Peyer's patch (tissue), 4 donors: ENCODE measurements around the gene TNIP3. TPM values are rescaled to one million over a fixed set of nuclear protein-coding genes. Genes with fewer than 3 reads are reported as not detected.

ENCODE experiments used
- DNase-seq, 3 donors: peaks; one replicate each; pipeline ENCODE4 v3.0.0-alpha.2; 2017 to 2019
- H3K27ac ChIP-seq, 4 donors: fragments of 200-600 bp; sonication (generic); one replicate each; pipeline ENCODE4 v1.5.1; 2016 to 2019
- H3K27me3 ChIP-seq, 2 donors: fragments of 200-600 bp; sonication (generic); one replicate each; pipeline ENCODE4 v1.5.1; 2019
- H3K36me3 ChIP-seq, 3 donors: fragments of 200-600 bp; sonication (generic); one replicate each; pipeline ENCODE4 v1.5.1; 2016 to 2019
- H3K4me1 ChIP-seq, 4 donors: fragments of 200-600 bp; sonication (generic); one replicate each; pipeline ENCODE4 v1.5.1; 2016 to 2019
- H3K4me3 ChIP-seq, 4 donors: fragments of 200-600 bp; sonication (generic); 1 replicate in 3 of 4; 2 replicates in 1 of 4; pipeline ENCODE4 v1.5.1; 2016 to 2019; ENCODE audit warnings: mild to moderate bottlenecking in 1 of 4
- H3K9me3 ChIP-seq, 4 donors: fragments of 200-600 bp; sonication (generic); one replicate each; pipeline ENCODE4 v1.5.1; 2016 to 2019; ENCODE audit warnings: mild to moderate bottlenecking in 1 of 4
- CTCF ChIP-seq, 6 experiments: fragments of 450-650 bp in 4 of 6; fragments of 200-600 bp in 2 of 6; sonication (generic) in 1 of 6; IDR thresholded peaks; one replicate each; pipeline ENCODE4 v1.5.1; 2017 to 2019; ENCODE audit warnings: antibody characterized with exemption in 6 of 6, mild to moderate bottlenecking in 3 of 6, moderate library complexity in 1 of 6
- POLR2A ChIP-seq, 2 donors: fragments of 450-650 bp; IDR thresholded peaks; one replicate each; pipeline ENCODE4 v1.5.1; 2017; ENCODE audit warnings: antibody characterized with exemption in 2 of 2, mild to moderate bottlenecking in 2 of 2, moderate library complexity in 2 of 2
- total RNA-seq, 4 donors: library from RNA; depleted of rRNA; stranded (reverse); fragments of >200 nt; gene quantifications; one replicate each; pipeline ENCODE4 v1.1.0, GENCODE V29; 2016

Gene TNIP3
- total RNA-seq, 4 donors from 2014 or later: 0.88 TPM; not detected in 3

- Histone ChIP-seq H3K9me3 (no peaks in the 10 kb centered on the region), H3K36me3 (no peaks in the 10 kb centered on the region), H3K27me3 (no peaks in the 10 kb centered on the region), H3K4me3 (no peak overlapping the region), H3K27ac (no peak overlapping the region), H3K4me1 (no peaks in the 10 kb centered on the region)
- no peak for DNase-seq
- TF ChIP-seq CTCF (IDR thresholded peaks at IDR 0.05) (no peak), POLR2A (IDR thresholded peaks at IDR 0.05) (no peak)
Measured at GRCh38 chr4:121100093-121100775, 63.9 kb downstream of the TNIP3 start.

GRCh38 chr4:121098266-121098665 is 65.9 kb downstream of the TNIP3 start:
- Histone ChIP-seq H3K27ac (no peak overlapping the region), H3K9me3 (no peaks in the 10 kb centered on the region), H3K27me3 (no peaks in the 10 kb centered on the region), H3K4me3 (no peak overlapping the region), H3K4me1 (no peaks in the 10 kb centered on the region), H3K36me3 (no peaks in the 10 kb centered on the region)
- no peak for DNase-seq
- no peak for TF ChIP-seq CTCF (IDR thresholded peaks at IDR 0.05)
- no peak for TF ChIP-seq POLR2A (IDR thresholded peaks at IDR 0.05)

GRCh38 chr4:121096629-121097028 is 67.5 kb downstream of the TNIP3 start:
- H3K4me3 ChIP-seq: no peak overlapping the region
- no peak for DNase-seq
- H3K27ac ChIP-seq: no peak overlapping the region
- no peak for TF ChIP-seq POLR2A (IDR thresholded peaks at IDR 0.05)
- peak in 5 of 6 experiments; percentile 29 to 48 (median 44) for TF ChIP-seq CTCF (IDR thresholded peaks at IDR 0.05)
- no peaks in the 10 kb centered on the region for H3K4me1 ChIP-seq
- H3K9me3 ChIP-seq: no peaks in the 10 kb centered on the region
- H3K27me3 ChIP-seq: no peaks in the 10 kb centered on the region
- H3K36me3 ChIP-seq: no peaks in the 10 kb centered on the region

- Histone ChIP-seq H3K4me3 (no peak overlapping the region), H3K27me3 (no peaks in the 10 kb centered on the region), H3K36me3 (no peaks in the 10 kb centered on the region), H3K9me3 (no peaks in the 10 kb centered on the region), H3K4me1 (no peaks in the 10 kb centered on the region), H3K27ac (no peak overlapping the region)
- DNase-seq: no peak
- no peak for TF ChIP-seq POLR2A (IDR thresholded peaks at IDR 0.05)
- no peak for TF ChIP-seq CTCF (IDR thresholded peaks at IDR 0.05)
Measured at GRCh38 chr4:121096191-121096590, 67.9 kb downstream of the TNIP3 start.

GRCh38 chr4:121094297-121094966 is 69.7 kb downstream of the TNIP3 start:
- Histone ChIP-seq H3K4me1 (no peaks in the 10 kb centered on the region), H3K27me3 (no peaks in the 10 kb centered on the region), H3K9me3 (no peaks in the 10 kb centered on the region), H3K27ac (no peak overlapping the region), H3K4me3 (no peak overlapping the region), H3K36me3 (no peaks in the 10 kb centered on the region)
- TF ChIP-seq CTCF (IDR thresholded peaks at IDR 0.05) (no peak), POLR2A (IDR thresholded peaks at IDR 0.05) (no peak)
- DNase-seq: no peak
